Testis (tissue), 2 donors: Measurements from ENCODE around the gene ZNF654.

Source experiments
- CTCF ChIP-seq, 3 experiments: fragments of 450-650 bp in 2 of 3; fragments of 200-600 bp in 1 of 3; sonication (generic) in 1 of 3; IDR thresholded peaks; one replicate each; pipeline ENCODE4 v1.5.1; 2016 to 2019; ENCODE audit warnings: antibody characterized with exemption in 3 of 3, mild to moderate bottlenecking in 2 of 3, moderate library complexity in 1 of 3
- POLR2A ChIP-seq: fragments of 450-650 bp; IDR thresholded peaks from one replicate; pipeline ENCODE4 v1.6.1; 2017; ENCODE audit warnings: antibody characterized with exemption, mild to moderate bottlenecking, moderate library complexity

- TF ChIP-seq CTCF (IDR thresholded peaks at IDR 0.05): no peak
- no peak for TF ChIP-seq POLR2A
Observed at GRCh38 chr3:88082854-88083253, 23.8 kb downstream of the ZNF654 start.
